GM12874 (cell line): ENCODE results near the gene ENOX2.

Experiments
- CTCF ChIP-seq: IDR thresholded peaks from 2 replicates; pipeline ENCODE4 v1.5.1; 2011; ENCODE audit warnings: low read depth, mild to moderate bottlenecking, control low read depth, low read length, moderate library complexity; ENCODE audit not compliant: insufficient read depth

The ENOX2 gene

GRCh38 chrX:130702867-130703707 lies 199.9 kb downstream of the ENOX2 start:
- TF ChIP-seq CTCF, result no peak

DNA sequence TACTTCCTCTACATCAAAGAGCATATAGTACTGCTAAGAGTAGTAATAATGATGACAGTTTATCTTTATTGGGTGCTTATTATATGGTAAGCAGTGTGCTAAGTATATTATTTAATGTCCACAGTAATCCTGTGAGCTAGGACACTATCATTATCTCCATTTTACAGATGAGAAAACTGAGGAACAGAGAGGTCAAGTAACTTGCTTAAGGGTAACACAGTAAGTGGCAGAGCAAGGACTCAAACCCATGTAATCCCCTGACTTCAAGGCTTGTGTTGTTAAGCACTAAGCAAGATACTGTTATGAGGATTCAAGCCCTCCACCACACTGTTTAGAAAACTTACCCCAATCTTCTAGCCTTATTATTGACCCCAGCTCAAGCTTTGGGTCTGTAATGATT lies 202.4 kb downstream of the ENOX2 start:
- TF ChIP-seq CTCF, result no peak

- TF ChIP-seq CTCF, result no peak
These were observed 203.4 kb downstream of the ENOX2 start for GRCh38 chrX:130699618-130700017.

GRCh38 chrX:130696542-130696941 lies 206.5 kb downstream of the ENOX2 start:
- no peak for TF ChIP-seq CTCF

GRCh38 chrX:130695931-130696330 lies 207.1 kb downstream of the ENOX2 start:
- TF ChIP-seq CTCF, result no peak

DNA sequence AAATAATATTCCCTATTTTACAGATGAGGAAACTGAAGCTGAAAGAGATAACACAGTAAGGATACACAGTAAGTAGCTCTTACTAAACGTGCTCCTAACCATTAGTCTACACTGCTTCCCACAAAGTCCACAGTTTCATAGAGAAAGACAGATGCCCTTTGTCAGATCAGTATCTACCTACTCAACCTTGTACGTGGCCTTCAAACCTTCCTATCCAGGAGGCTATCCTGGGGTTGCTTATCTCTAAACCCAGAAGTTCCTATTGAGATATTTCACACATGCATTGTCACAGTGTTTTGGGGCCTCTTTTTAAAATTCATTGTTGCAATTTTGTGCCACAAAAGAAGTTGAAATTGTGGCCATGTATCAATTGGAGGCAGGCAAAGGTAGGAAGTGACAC lies 208.0 kb downstream of the ENOX2 start:
- no peak for TF ChIP-seq CTCF

DNA sequence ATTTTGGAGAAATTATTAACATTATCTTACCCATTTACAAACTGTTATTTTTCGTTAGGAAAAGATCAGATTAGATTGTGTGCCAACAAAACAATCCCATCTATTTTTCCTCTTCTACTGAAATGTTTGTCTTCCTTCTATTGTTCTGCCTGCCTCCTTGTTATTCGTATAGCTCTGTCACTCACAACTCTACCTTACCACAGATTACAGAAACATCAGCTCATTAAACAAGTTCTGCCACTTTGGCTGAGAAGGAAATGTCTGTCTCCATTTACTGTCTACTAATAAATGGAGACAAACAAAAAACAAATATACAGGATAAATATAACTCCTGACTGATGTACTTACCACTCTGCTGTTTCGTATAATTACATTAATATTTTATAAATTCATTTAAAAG lies 211.4 kb downstream of the ENOX2 start:
- TF ChIP-seq CTCF, result no peak
